HG03460 (cell line): ENCODE results near the gene NOXA1.

ENCODE experiments used
- ATAC-seq: cut with Tn5 transposase; IDR thresholded peaks from one replicate; pipeline ENCODE4 v1.9.1; 2021; ENCODE audit not compliant: unreplicated experiment

Gene NOXA1

GRCh38 chr9:137387891-137388560, 35.2 kb upstream of the NOXA1 start:
- ATAC-seq = no peak

GRCh38 chr9:137388589-137389427, 34.4 kb upstream of the NOXA1 start:
- no peak for ATAC-seq

DNA sequence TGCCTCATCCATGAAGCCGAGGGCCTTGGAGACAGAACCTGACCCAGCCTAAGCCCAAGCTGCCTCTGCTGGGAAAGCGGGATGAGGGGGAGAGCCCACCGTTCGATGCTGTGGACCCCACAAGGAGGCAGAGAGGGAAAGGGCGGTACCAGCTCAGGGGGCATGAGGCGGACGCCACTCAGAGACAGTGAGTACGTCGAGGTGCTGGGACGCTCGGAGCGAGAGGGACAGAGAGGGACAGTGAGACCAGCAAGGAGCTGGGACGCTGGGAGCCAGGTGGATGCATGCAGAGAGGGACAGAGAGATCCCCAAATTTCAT, 33.8 kb upstream of the NOXA1 start:
- no peak for ATAC-seq

- no peak for ATAC-seq
Observed at GRCh38 chr9:137390553-137391410, 32.4 kb upstream of the NOXA1 start.

DNA sequence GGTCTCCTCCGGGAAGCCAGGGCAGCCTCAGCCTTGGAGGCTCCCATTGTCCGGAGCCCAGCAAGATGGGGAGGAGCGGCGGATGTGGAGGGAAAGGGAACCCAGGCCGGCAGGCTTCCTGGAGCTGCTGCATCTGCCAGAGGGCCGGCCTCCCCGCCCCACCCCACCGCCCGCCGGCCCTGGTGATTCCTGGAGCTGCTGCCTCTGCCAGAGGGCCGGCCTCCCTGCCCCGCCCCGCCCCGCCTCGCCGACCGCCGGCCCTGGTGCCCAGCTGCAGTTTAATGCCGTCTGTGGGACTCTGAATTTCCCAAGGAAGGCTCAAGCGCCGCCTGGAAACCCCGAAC, 31.8 kb upstream of the NOXA1 start:
- no peak for ATAC-seq

DNA sequence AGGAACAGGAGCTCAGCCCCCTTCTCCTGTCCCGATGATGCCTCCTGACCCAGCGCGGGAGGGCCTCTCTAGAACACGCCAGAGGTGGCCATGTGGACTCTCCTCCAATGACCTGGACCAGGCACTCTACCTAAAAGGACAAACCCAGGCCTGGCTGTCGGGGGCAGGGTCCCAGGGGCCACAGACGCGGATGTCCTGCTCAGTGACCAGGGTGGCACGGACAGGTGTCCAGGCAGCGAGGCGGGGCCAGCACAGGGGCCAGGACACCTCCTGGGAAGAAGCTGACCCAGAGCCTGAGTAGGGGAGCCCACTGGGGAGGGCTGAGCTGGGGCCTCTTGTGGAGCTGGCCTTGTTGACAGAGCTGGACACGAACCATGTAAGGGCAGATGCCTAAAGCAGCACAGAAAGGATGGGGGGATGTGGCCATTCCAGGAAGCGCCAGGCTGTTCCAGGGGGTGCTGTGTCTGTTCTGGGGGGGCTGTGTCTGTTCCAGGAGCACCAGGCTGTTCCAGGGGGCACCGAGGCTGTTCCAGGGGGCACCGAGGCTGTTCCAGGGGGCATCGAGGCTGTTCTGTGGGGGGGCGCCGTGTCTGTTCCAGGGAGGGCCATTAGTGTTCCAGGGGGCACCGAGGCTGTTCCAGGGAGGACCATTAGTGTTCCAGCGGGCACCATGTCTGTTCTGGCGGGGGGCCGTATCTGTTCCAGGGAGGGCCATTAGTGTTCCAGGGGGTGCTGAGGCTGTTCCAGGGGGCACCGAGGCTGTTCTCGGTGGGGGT, 30.8 kb upstream of the NOXA1 start:
- ATAC-seq = no peak

GRCh38 chr9:137393176-137394150, 29.7 kb upstream of the NOXA1 start:
- no peak for ATAC-seq

GRCh38 chr9:137394866-137395665, 28.1 kb upstream of the NOXA1 start:
- ATAC-seq = no peak

- no peak for ATAC-seq
Observed at GRCh38 chr9:137395666-137396010, 27.6 kb upstream of the NOXA1 start.

GRCh38 chr9:137396227-137396626, 27.0 kb upstream of the NOXA1 start:
- no peak for ATAC-seq

GRCh38 chr9:137396634-137397367, 26.4 kb upstream of the NOXA1 start:
- ATAC-seq = no peak

DNA sequence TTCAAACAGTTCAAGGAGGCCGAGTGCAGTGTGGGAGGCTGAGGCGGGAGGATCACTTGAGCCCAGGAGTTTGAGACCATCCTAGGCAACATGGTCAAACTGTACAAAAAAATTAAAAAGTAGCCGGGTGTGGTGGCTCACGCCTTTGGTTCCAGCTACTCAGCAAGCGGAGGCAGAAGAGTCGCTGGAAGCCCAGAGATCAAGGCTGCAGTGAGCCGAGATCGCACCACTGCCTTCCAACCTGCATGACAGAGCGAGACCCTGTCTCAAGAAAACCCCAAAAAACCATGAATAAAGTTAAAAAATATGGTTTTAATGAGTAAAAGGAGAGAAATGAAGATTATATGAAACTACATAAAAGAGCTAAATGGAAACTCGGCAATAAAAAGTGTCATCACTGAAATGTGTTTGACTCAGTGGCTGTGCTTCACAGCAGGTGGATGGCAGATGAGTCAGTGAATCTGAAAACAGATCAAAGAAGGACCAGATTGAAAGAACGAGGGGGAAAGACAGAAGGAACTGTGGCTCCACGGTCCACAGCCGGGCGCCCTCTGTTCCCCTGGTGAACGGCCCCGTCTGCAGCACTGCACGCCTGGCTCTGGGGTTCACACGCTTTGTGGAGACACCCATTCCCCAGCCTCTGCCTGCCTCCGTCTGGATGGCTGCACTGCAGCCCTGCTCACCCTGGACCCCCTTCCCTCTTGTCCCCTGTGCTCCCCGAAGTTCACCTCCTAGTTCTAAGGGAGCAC, 25.3 kb upstream of the NOXA1 start:
- no peak for ATAC-seq

GRCh38 chr9:137398561-137399468, 24.4 kb upstream of the NOXA1 start:
- no peak for ATAC-seq

GRCh38 chr9:137402746-137403145, 20.4 kb upstream of the NOXA1 start:
- ATAC-seq = no peak

- no peak for ATAC-seq
Observed at GRCh38 chr9:137403269-137403668, 19.9 kb upstream of the NOXA1 start.

GRCh38 chr9:137404961-137405567, 18.1 kb upstream of the NOXA1 start:
- ATAC-seq = no peak
